Measurements from ENCODE around the gene MAPT.
"Not testable (repeated sequence)": the region's sequence is repeated elsewhere in the genome, so short reads cannot be mapped to it uniquely, and the experiment has no call there.

Gene MAPT

GRCh38 chr17:45956090-45956489, 61.7 kb downstream of the MAPT start:
- DNase-seq (ENCODE audit: low read depth): no peak
- no peak overlapping the region for H3K4me3 ChIP-seq (ENCODE audit: low read depth, low read length)
- no peak for TF ChIP-seq CTCF (conservative IDR thresholded peaks at IDR 0.05; ENCODE audit: low read depth, low read length)

GRCh38 chr17:45956746-45957145, 62.4 kb downstream of the MAPT start:
- not testable (repeated sequence) for H3K4me3 ChIP-seq (ENCODE audit: low read depth, low read length); DNase-seq (ENCODE audit: low read depth)

- H3K4me3 ChIP-seq (ENCODE audit: low read depth, low read length): no peak overlapping the region
- no peak for DNase-seq (ENCODE audit: low read depth)
- TF ChIP-seq CTCF (conservative IDR thresholded peaks at IDR 0.05; ENCODE audit: low read depth, low read length): no peak
Observed at GRCh38 chr17:45958307-45958706, 64.0 kb downstream of the MAPT start.

- H3K4me3 ChIP-seq (ENCODE audit: low read depth, low read length): no peak overlapping the region
- no peak for DNase-seq (ENCODE audit: low read depth)
- TF ChIP-seq CTCF (conservative IDR thresholded peaks at IDR 0.05; ENCODE audit: low read depth, low read length): no peak
Observed at GRCh38 chr17:45958994-45959665, 64.8 kb downstream of the MAPT start.

- no peak overlapping the region for H3K4me3 ChIP-seq (ENCODE audit: low read depth, low read length)
- no peak for TF ChIP-seq CTCF (conservative IDR thresholded peaks at IDR 0.05; ENCODE audit: low read depth, low read length)
- no peak for DNase-seq (ENCODE audit: low read depth)
Observed at GRCh38 chr17:45960311-45960710, 66.0 kb downstream of the MAPT start.

GRCh38 chr17:45961206-45961605, 66.9 kb downstream of the MAPT start:
- no peak for TF ChIP-seq CTCF (conservative IDR thresholded peaks at IDR 0.05; ENCODE audit: low read depth, low read length)
- H3K4me3 ChIP-seq (ENCODE audit: low read depth, low read length): no peak overlapping the region
- no peak for DNase-seq (ENCODE audit: low read depth)

- H3K4me3 ChIP-seq (ENCODE audit: low read depth, low read length): no peak overlapping the region
- no peak for DNase-seq (ENCODE audit: low read depth)
- no peak for TF ChIP-seq CTCF (conservative IDR thresholded peaks at IDR 0.05; ENCODE audit: low read depth, low read length)
Observed at GRCh38 chr17:45962221-45962972, 68.0 kb downstream of the MAPT start.
